NCI-H510A (cell line): ENCODE measurements around the gene FYB2.

ENCODE experiments used
- DNase-seq: peaks from one replicate; lab custom pipeline; 2025; lab: John Stamatoyannopoulos, UW

The FYB2 gene

DNA sequence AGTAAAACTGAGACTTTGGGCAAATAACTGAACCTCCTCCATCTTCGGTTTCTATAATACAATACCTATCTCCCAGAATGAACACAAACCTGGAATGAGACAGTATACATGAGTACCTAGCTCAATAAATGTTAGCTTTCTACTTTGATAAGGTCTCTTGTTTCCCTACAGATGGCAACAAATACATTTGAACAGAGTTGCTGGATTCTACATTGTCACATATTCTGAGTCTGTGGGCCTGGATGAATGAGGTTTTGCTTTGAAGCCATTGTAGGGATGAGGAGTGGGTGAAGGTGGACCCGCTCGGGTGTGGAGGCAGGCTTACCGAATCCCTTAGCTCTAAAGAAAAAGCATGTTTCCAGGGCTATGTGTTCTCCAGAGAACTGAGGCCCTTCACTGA is 13.9 kb upstream of the FYB2 start:
- DNase-seq, result no peak

DNA sequence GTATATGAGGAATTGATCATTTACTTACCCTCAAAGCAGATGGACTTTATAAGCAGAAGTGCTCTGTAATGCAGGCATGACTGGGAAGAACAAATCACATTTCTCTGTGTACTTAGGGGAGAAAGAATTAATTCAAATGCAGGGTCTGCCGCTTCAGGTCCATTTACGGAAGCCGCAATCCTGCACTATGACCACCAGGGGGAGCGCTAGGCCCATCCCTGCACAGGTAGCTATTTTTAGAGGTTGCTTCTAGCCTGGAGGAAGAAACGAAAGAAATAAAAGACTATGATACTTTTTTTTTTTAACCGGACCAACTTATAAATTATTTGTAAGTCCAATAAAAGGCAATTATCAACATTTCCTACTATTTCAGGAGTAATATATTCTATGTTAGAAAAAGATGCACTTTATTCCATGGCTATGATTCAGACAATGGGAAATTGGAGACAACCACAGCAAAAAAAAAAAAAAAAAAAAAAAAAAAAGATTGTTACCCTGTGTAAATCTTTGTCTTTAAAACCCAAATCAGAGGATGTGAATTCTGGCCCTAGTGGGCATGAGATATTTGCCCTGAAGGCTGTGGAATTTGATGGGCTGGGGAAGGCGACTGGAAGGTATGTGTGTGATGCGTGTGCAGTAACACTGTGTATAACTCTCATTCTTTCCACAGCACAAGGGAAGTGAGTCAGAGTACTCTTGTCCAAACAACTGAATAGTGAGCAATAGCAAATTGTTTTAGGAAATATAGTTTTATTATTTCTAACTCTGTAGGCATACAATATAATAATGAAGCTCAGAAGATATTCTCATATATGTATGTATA is 12.9 kb upstream of the FYB2 start:
- no peak for DNase-seq

DNA sequence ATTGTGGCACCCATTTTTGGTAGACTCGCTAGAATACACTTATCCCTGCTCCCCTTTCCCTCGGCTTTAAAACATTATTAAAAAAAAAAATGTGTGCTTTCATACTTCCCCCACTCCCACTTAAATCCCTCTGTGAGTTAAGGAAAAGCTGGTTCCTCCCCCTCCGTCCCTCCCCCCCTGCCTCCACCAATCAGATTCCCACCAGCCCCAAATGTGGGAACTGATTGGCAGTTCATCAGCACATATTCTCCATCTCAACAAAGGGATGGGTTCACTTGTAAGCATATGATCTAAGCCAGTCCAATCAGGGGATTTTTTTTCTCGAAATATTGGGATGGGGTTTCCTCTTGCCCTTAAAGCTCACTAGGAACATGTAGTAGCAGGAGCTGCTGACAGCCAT is 10.8 kb upstream of the FYB2 start:
- no peak for DNase-seq

DNA sequence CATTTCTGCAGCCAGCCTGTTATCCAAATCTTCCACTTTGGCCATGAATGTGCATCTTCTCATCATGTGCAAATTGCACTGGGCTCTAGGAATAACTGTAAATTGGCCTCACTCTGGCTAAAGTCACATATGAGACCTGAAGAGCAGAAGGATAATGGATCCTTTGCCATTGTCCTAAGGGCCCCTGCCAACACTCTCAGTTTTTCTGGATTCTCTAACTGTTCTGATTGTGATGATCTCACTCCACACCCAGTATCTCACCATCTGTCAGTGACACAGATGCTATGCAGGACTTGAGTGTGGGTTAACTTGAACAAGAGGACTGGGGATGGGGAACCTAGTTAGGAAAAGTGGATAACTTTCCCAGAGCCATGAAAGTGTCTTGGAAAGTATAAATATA is 8.5 kb upstream of the FYB2 start:
- DNase-seq, result no peak

DNA sequence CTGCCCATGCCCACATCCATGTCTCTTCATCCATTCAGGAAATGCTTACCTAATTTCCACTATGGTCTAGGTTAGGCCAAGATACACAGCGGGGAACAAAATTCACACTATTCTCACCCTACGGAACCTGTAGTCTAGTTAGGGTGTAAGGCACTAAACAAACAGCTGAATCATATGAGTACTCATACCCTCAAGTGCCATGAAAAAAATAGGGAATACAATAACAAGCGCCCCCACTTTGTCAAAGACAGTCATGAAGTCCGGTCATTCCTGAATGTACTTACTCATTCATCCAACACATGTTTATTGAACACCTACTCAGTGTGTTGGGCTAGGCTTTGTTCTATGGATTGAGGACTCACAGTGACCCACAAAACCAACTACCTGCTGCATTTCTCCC is 6.2 kb upstream of the FYB2 start:
- DNase-seq, result no peak

DNA sequence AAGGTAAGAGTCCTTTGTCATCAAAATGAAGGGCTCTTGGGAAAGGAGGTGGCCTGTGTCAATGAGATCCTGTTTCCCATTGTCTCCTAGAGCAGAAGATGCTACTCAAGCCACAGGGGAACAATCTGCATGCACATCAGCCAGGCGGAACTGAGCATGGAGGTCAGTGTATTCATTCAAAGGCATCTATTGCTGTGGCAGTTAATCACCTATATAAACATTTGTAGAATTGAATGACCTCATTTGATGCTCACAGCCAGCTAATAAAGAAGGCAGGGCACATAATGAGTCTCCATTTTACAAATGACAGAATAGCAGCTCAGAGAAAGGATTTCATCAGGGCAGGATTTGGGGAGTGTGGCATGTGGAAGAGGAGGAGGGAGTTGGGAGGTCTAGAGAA is 5.7 kb upstream of the FYB2 start:
- DNase-seq, result peak; percentile 84

DNA sequence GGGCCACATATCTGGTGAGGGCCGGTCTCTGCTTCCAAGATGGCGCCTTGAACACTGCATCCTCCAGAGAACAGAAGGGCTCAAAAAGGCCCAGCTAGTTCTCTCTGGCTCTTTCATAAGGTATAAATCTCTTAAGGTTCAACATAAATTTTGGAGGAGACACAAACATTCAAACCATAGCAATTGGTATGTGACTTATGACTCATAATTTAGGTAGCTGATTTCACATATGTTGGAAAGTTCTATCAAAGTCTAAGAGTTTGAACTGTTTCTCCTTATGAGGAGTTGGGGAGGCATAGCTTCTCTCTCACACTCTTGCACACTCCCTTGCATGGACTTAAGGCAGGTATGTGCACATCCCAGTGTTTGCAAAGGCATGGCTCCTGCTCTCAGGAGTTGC is 5.1 kb upstream of the FYB2 start:
- no peak for DNase-seq

DNA sequence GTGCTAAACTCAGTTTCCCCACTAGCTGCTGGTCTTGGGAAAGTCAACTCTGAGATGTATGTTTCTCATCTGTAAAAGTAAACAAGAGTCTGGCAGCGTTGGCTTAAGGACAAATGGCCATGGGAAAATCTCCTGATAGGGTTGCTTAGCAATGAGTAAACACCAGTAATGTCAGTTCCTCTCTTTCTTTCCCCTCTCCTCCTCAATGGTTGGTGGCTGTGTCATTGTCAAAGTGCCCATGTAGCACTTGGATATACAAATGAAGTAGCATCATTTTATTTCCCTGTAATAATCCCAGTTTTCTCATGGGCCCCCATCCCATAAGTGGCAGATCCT is 2.2 kb upstream of the FYB2 start:
- DNase-seq, result peak; percentile 10

DNA sequence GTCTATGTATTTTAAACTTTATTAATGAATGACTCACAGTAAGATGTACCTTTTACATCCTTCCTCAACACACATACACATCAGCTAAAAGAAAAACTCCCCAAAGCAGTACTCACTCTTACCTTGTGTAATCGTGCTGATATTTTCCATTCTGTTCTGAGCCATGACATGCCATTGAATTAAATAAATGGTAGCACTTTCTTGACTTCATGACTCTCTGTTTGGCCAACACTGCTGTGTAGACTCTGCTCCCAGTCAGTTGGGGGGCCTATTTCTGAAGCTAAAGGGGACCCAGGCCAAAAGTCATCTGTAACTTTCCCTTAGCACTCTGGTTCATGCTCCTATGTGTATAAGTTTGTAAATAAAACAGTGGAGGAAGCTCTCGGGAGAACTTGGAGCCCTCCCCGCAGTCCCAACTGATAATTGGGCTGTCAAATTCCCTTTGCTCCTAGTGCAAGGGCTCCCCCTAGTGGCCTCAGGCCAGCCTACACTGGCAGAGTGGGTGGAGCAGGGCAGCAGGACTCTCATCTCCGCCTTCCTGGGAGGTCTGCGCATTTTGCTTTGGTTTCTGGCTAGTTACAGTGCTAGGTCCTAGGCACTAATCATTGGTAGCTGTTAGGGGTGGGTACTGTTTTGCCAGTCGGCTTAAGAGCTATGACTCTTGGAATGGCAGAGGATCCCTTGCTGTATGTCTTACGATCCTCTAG is 1.7 kb upstream of the FYB2 start:
- DNase-seq, result peak; percentile 64

DNA sequence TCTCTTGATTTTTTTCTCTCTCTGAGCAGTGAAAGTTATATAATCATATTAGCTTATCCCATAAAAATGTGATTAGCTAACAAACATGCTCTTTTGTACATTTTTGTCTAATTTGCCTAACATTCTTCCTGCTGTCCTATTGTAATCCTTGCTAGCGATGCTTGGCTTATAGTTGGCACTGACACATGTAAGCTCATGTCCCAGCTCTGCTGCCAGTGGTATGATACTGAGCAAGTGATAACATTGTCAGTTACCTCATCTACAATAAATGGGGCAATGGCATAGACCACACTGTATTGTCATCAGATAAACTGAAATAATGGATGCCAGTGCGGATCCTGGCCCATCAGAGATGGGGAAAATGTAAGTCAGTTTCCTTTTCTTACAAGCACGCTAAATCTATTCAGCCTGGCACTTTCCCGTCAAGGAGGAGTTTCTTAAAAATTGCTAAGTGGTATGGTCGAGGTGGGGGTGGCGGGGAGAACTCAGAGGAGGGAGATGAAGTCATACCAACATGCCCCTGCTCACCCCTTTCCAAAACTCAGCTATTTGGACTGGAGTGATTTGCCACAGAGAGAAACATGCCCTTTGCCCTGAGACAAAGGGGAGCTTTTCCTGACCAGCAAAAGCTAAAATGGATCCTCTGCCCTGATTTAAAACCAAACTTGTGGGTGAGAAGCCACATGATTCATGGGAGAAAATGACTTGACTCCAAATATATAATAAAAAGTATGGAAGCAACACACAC is 1.3 kb downstream of the FYB2 start:
- DNase-seq, result no peak

DNA sequence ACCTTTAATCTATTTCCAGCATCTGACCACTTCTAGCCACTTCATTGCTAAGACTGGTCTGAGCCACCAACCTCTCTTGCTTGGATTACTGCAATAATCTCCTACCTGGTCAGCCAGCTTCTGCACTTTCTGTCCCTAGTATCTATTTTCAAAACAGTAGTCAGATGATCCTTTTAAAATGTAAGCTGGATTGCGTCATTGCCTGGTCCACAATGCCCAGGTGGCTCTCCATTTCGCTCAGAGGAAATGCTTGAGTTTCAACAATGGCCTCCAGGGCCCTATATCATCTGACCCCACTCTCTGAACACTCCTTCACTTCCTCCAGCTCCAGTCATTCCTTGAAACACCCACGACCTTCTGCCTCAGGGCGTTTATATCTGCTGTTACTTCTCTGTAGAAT is 2.3 kb downstream of the FYB2 start:
- peak; percentile 69 for DNase-seq

DNA sequence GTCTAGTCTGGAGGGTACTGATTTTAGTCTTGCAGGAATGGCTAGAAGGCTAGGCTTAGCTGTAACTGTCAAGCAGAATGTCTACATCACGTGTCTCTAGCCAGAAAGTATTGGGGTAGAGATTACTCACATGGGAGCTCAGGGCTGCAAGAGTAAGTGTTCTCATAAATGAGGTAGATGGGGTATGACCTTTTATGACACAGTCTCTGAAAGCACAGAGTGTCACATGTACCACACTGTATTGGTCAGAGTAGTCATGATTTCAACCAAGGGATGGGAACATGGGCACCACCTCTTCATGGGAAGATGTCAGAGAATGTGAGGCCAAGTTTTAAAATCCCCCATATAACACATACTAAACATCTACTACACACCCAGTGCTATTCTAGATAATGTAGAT is 2.9 kb downstream of the FYB2 start:
- no peak for DNase-seq

DNA sequence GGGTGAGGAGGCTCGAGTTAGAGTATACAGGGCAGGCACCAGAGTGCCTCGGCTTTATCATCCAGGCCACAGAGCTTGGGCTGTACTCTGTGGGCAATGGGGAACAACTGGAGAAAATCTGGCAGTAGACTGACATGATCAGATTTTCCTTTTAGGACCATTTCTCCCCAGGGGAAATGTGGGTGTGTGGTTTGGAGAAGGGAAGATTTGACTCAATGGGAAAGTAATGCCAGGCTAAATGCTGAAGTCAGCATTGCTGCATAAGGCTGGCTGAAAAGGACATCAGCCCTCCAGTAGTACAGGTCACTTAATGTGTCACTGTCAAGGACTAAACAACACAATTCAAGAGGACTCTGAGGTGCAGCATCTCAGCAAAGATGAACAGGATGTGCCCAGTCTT is 5.0 kb downstream of the FYB2 start:
- DNase-seq, result no peak

DNA sequence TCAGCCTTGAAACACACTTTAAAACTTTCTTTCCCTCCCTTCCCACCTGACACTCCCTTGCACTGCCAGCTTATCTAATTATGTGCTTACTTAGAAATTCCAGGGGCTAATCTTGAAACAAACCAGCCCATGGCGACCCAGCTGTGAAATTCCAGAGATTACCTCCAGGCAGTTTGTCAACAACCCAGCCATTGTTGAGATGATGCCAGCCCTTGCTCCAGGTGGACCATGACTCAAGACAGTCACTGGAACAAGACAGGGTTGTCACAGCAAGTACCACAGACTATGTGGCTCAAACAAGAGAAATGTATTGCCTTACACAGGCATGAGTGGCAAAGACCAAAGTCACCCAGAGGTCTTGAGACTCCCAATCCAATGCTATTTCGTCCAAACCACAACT is 7.9 kb downstream of the FYB2 start:
- no peak for DNase-seq

DNA sequence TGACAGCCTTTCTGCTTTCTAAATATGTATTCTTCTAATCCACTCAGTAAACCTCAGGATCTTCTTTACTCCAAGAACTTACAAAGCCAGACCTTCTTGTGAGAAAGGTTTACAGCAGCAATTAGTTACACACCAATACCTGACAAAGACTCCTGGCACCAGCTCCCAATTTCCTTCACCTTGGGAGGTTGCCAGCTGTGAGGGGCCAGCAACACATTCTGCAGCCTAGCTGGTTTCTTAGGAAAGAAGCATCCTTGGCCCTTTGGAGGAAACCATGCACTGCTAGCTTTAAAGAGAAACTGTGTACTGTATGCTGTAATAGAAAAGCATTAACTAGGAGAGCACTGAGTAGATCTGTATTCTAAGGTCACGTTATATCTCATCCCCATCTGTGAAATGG is 10.8 kb downstream of the FYB2 start:
- no peak for DNase-seq

DNA sequence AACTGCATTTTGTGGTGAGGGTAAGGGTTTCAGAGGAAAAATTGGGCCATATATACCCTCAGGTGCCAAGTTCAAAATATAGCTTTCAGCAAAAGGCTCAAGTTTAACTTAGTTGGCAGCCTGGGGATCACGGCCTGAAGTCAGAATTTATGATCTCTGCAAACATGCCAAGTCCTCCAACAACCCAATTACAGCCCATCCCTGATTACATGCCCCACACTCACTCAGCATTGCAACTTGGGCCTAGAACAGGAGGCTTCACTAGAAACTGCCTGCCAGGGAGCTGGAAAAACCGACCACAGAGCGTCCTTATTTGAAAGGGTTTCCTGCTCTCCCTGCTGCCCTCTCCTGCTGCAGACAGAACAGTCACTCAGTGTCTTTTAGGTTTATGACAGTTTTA is 12.4 kb downstream of the FYB2 start:
- DNase-seq, result no peak

DNA sequence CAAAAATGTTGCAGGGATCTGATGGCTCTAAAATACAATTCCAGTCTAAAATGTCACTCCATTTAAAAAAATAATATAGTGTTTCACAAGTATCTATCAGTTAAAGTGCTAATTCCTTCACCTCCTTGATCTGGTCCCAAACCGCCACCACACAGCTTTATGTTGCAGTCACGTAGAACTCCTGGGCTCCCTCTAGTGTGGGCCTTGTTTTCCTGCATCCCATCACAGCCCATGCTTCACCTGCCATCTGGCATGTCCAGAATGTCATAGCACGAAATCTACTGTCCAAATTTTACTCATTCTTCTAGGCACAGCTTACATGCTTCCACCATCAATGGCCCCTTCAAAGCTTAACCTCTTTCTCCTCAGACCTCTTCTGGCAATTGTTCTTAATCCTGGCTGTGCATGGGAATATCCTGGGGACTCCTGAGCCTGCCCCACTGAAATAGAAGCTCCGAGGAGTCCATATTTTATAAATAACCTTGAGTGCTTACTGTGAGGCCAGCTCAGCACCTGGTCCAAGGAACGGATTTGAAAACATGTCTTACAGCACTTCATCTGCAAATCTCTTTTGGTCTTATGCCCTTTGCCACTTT is 15.5 kb downstream of the FYB2 start:
- DNase-seq, result no peak

DNA sequence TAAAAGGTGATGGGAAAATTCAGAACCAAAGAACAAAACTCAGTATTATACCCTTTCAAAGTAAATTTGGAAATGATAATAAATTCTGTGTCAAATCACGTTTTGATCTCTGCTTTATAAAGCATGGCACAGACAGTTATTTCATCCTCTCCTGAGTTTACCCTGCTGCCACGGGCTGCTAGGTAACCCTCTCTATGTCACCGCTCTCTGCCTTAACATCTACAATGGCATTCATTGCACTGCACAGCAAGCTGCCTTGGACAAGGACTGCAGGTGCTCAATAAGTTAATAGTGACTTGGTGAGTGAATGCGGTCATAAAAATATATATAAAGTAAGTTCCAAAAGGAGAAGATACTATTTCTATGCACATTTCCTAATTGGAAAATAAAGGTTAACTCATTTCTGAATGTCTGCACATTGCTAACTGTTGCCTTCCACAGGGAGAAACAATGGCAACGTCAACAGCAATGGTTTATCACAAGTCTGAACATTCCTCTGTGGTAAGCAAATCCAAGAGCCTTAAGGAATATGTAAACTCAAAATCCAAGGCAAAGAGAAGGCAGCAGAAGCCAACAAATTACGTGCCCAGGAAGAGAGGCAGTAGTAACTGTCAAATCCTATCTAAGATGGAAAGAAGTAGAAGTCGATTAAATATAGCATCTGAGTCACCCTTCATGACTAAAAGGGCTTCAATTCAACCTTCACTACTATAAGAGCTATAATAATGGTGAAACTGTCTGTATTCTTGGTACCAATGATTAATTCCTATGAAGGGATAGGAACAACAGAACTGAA is 19.4 kb downstream of the FYB2 start:
- DNase-seq, result no peak

DNA sequence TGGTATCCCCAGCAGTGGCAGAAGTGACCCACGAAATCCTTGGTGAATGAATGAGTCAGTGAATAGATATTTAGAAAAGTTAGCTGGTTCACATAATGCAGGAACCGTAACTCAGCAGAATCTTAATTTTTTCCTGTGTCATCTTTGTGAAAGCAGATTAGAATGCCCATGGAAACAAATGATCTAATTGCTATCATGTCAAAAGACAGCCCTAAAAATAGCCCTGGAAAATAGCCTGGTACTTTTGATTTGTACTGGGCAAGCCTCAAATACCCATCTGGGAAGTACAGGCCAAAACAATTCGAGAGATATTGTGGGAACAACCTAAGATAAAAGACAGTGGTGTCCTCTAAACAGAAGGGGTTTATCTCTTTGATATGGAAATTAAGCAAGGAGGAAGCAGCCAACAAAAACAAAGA is 21.1 kb downstream of the FYB2 start:
- no peak for DNase-seq

DNA sequence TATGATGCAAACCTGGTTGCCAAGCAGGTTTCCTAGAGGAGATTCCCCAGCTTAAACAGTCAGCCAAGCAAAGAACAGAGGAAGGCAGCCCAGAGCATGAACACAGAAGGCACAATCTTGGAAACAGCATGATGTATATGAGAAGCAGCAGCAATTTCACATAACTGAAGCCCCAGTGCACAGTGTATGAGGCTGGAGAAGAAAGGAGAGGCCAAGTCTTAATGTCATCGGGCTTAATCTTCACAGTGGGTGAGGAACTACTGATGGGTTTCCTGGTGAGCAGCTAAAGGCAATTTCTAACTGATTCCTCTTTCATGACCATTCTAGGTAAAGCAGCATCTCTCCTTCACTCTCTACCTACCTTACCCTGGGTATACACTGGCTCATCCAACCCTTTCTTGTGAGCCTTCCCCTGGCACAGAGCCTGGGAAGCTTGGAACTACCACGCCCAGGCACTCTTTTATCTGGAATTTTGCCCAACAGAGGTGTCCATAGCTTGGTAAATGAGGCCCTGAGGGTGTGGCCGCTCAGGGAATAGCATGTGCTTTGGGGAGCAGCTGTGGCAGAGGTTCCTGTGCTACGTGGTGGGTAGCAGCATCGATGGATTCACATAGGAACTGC is 22.0 kb downstream of the FYB2 start:
- no peak for DNase-seq

DNA sequence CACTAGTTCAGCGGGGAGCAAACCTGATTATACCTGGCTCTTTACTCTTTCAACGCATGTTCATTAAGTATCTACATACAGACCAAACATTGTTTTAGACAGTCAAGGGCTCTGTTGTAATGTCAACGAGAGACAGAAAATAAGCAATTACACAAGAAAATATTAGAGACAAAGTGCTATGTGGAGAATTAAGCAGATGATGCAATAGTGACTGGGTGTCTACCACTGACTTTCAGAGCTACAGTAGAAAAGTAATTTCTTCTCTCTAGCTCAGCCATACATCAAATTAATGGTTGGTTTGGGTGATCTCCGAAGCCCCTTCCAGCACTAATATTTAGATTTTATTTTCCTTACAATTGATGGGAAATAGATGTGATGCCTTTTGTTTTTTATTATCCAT is 23.3 kb downstream of the FYB2 start:
- no peak for DNase-seq

DNA sequence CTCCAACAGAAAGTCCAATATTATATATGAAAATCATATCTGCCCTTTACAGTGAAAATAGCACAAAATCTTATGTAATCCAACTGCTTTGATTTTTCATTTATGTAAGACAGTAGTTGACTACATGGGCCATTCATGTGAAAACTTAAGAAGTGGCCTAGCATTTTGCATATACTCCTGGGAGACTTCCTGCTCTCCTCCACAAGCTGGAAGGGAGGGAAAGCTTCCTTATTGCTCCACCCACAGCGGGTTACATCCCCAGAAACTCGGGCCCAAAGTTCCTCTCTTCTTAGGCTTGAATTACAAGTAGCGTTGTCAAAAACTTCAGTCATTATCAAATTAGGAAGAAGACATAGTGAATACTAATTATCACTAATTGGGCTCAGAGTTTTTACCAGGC is 29.2 kb downstream of the FYB2 start:
- DNase-seq, result no peak
